Nephron (organoid): Measurements from ENCODE around the gene VWA7.

Experiments
- H3K27ac Mint-ChIP-seq, 3 experiments: 2 replicates each; pipeline ENCODE4 v1.8.0; 2020; ENCODE audit warnings: mixed read lengths in 3 of 3, mild to moderate bottlenecking in 2 of 3, moderate library complexity in 1 of 3
- H3K27me3 Mint-ChIP-seq: 2 replicates; pipeline ENCODE4 v1.8.0; 2021; ENCODE audit warnings: low read depth, mild to moderate bottlenecking, moderate library complexity, mixed read lengths
- H3K36me3 Mint-ChIP-seq: 2 replicates; pipeline ENCODE4 v1.8.0; 2020; ENCODE audit warnings: low read depth, mixed read lengths
- H3K4me1 Mint-ChIP-seq: 2 replicates; pipeline ENCODE4 v1.8.0; 2020; ENCODE audit warnings: mixed read lengths
- H3K4me3 Mint-ChIP-seq, 3 experiments: 2 replicates each; pipeline ENCODE4 v1.8.0; 2020; ENCODE audit warnings: mild to moderate bottlenecking in 3 of 3, mixed read lengths in 3 of 3, moderate library complexity in 2 of 3
- H3K9me3 Mint-ChIP-seq: 2 replicates; pipeline ENCODE4 v1.8.0; 2020; ENCODE audit warnings: mixed read lengths
- CTCF ChIP-seq, 3 experiments: fragments of 200-600 bp; sonication (generic); IDR thresholded peaks; one replicate each; pipeline ENCODE4 v1.5.0; 2021; ENCODE audit warnings: antibody characterized with exemption in 3 of 3; ENCODE audit not compliant: unreplicated experiment in 3 of 3

Gene VWA7

DNA sequence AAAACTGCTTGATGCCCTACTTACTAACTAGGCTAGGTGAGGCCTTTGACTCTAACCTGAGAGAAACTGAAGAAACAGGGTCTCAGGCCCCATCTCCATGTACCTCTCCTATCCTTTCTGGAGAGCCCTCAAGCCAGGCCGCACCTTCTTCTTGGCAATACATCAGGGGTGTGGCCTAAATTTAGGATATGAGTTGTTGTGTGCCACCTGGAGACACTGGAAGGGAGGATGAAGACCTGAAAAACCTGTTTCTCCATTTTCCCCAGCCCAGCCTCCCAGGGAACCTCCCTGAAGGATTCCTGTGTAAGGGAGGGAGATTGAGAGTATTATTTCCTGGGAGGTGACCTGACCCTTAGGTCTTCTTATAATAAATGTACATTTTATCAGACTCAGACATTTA lies 58.9 kb downstream of the VWA7 start:
- peaks cover 21% of the 10 kb centered on the region for H3K4me1 Mint-ChIP-seq
- H3K27ac Mint-ChIP-seq: no peak overlapping the region
- no peaks in the 10 kb centered on the region for H3K36me3 Mint-ChIP-seq
- no peak for TF ChIP-seq CTCF (IDR thresholded peaks at IDR 0.05; ENCODE audit: unreplicated experiment in 3 of 3)
- no peaks in the 10 kb centered on the region for H3K9me3 Mint-ChIP-seq
- no peak overlapping the region for H3K4me3 Mint-ChIP-seq
- peaks cover 4% of the 10 kb centered on the region for H3K27me3 Mint-ChIP-seq

- peaks cover 5% of the 10 kb centered on the region for H3K27me3 Mint-ChIP-seq
- H3K4me3 Mint-ChIP-seq: no peak overlapping the region
- H3K27ac Mint-ChIP-seq: no peak overlapping the region
- TF ChIP-seq CTCF (IDR thresholded peaks at IDR 0.05; ENCODE audit: unreplicated experiment in 3 of 3): no peak
- peaks cover 26% of the 10 kb centered on the region for H3K4me1 Mint-ChIP-seq
- no peaks in the 10 kb centered on the region for H3K36me3 Mint-ChIP-seq
- no peaks in the 10 kb centered on the region for H3K9me3 Mint-ChIP-seq
These were observed 59.5 kb downstream of the VWA7 start for GRCh38 chr6:31717499-31718222.
